HCT116 (cell line): ENCODE data around the gene NFATC2IP. TPM values are rescaled to one million over a fixed set of nuclear protein-coding genes. Genes with fewer than 3 reads are reported as not detected.

ENCODE experiments used
- ATAC-seq: fragments of 200-7000 bp; cut with Tn5 transposase; 2 replicates; pipeline ENCODE4 v1.9.1; 2020; ENCODE audit warnings: mild to moderate bottlenecking, moderate library complexity
- BruUV-seq: library from RNA; stranded (reverse); fragments of 400-500 nt; replicated peaks from 2 replicates; lab custom pipeline; 2021; lab: Mats Ljungman, UMichigan
- CTCF ChIA-PET: fragments of 300-600 bp; sonication (Branson Sonifier 250); formaldehyde crosslinking; loops from one replicate; lab custom pipeline; 2021; ENCODE audit warnings: antibody characterized with exemption; lab: Charles Lee
- POLR2A ChIA-PET: fragments of 300-600, 350-600 bp; sonication (Branson Sonifier 250); formaldehyde crosslinking; loops from one replicate; lab custom pipeline; 2021; ENCODE audit warnings: antibody characterized with exemption; lab: Charles Lee
- RAD21 ChIA-PET, 2 experiments: fragments of 300-600 bp; sonication (Branson Sonifier 250); formaldehyde crosslinking; loops; one replicate each; lab custom pipeline; 2023; ENCODE audit warnings: low total read pairs in 2 of 2; ENCODE audit not compliant: uncharacterized antibody in 2 of 2, unreplicated experiment in 2 of 2, low non-redundant PET in 1 of 2; lab: Charles Lee
- DNase-seq: peaks from one replicate; pipeline ENCODE4 v3.0.0-alpha.2; 2010; ENCODE audit warnings: low read depth, low spot score
- H2AFZ ChIP-seq: fragments of 200-600 bp; shearing (Covaris generic), sonication (generic); 2 replicates; pipeline ENCODE4 v1.6.1; 2017; ENCODE audit warnings: low read depth, mixed run types, mixed read lengths, antibody characterized with exemption, low read length; ENCODE audit not compliant: poor library complexity, severe bottlenecking
- H3K27ac ChIP-seq: 2 replicates; pipeline ENCODE4 v1.5.1; 2012; ENCODE audit warnings: low read depth, low read length
- H3K27me3 ChIP-seq: fragments of 200-600 bp; sonication (generic); 2 replicates; pipeline ENCODE4 v1.6.1; 2016; ENCODE audit warnings: mixed run types, low read length, mixed read lengths; ENCODE audit not compliant: insufficient read depth
- H3K36me3 ChIP-seq, 2 experiments: fragments of 200-500 bp in 1 of 2; fragments of 200-600 bp in 1 of 2; sonication (Bioruptor generic) in 1 of 2; sonication (generic) in 1 of 2; 2 replicates each; pipeline versions ENCODE4 v1.5.1 to v1.6.1; 2014 to 2016; ENCODE audit warnings: low read length in 2 of 2, inconsistent platforms in 1 of 2, mixed read lengths in 1 of 2, mixed run types in 1 of 2; ENCODE audit not compliant: insufficient read depth in 2 of 2, control insufficient read depth in 1 of 2
- H3K4me1 ChIP-seq, 2 experiments: fragments of 200-600 bp in 1 of 2; sonication (generic) in 1 of 2; 2 replicates each; pipeline versions ENCODE4 v1.5.1 to v1.6.1; 2012 to 2017; ENCODE audit warnings: low read length in 2 of 2, inconsistent platforms in 1 of 2, mild to moderate bottlenecking in 1 of 2, mixed read lengths in 1 of 2, mixed run types in 1 of 2, moderate library complexity in 1 of 2; ENCODE audit not compliant: insufficient read depth in 2 of 2, control insufficient read depth in 1 of 2
- H3K4me2 ChIP-seq: fragments of 200-600 bp; sonication (generic); 2 replicates; pipeline ENCODE4 v1.6.1; 2017; ENCODE audit warnings: mixed run types, low read length, mixed read lengths
- H3K4me3 ChIP-seq, 2 experiments: fragments of 200-600 bp in 1 of 2; sonication (generic) in 1 of 2; replicated peaks in 1 of 2; 2 replicates each; pipeline ENCODE4 v1.5.1; 2011 to 2016; ENCODE audit warnings: low read length in 2 of 2, control low read depth in 1 of 2, low read depth in 1 of 2, mild to moderate bottlenecking in 1 of 2, mixed read lengths in 1 of 2, mixed run types in 1 of 2
- H3K79me2 ChIP-seq: fragments of 200-600 bp; sonication (generic); 2 replicates; pipeline ENCODE4 v1.6.1; 2017; ENCODE audit warnings: mild to moderate bottlenecking, mixed run types, low read length, moderate library complexity, mixed read lengths; ENCODE audit not compliant: insufficient read depth
- H3K9ac ChIP-seq: fragments of 200-600 bp; sonication (generic); 2 replicates; pipeline ENCODE4 v1.6.1; 2016; ENCODE audit warnings: low read length, mixed read lengths
- H3K9me2 ChIP-seq: fragments of 200-600 bp; sonication (generic), shearing (Covaris generic); 2 replicates; pipeline ENCODE4 v1.6.1; 2017; ENCODE audit warnings: mixed run types, mild to moderate bottlenecking, moderate library complexity; ENCODE audit not compliant: insufficient read depth
- H3K9me3 ChIP-seq, 2 experiments: fragments of 200-500 bp in 1 of 2; fragments of 200-600 bp in 1 of 2; sonication (Bioruptor generic) in 1 of 2; sonication (generic) in 1 of 2; 2 replicates each; pipeline ENCODE4 v1.6.1; 2014 to 2017; ENCODE audit warnings: low read length in 2 of 2, mixed read lengths in 2 of 2, inconsistent platforms in 1 of 2, low read depth in 1 of 2, mild to moderate bottlenecking in 1 of 2, mixed run types in 1 of 2, moderate library complexity in 1 of 2; ENCODE audit not compliant: control insufficient read depth in 1 of 2, insufficient read depth in 1 of 2
- H4K20me1 ChIP-seq: fragments of 200-600 bp; sonication (generic), shearing (Covaris generic); 2 replicates; pipeline ENCODE4 v1.6.1; 2017; ENCODE audit warnings: mixed run types, mild to moderate bottlenecking, moderate library complexity; ENCODE audit not compliant: insufficient read depth
- CTCF ChIP-seq, 3 experiments: fragments of 200-600 bp in 1 of 3; sonication (generic) in 1 of 3; IDR thresholded peaks in 2 of 3; conservative IDR thresholded peaks in 1 of 3; 2 replicates each; pipeline ENCODE4 v1.5.1; 2012 to 2017; ENCODE audit warnings: low read depth in 2 of 3, low read length in 2 of 3, antibody characterized with exemption in 1 of 3, borderline replicate concordance in 1 of 3, control low read depth in 1 of 3, mild to moderate bottlenecking in 1 of 3, mixed read lengths in 1 of 3, mixed run types in 1 of 3, moderate library complexity in 1 of 3; ENCODE audit not compliant: insufficient read depth in 1 of 3
- EZH2 ChIP-seq: fragments of 200-600 bp; sonication (generic); IDR thresholded peaks from 2 replicates; pipeline ENCODE4 v1.6.1; 2017; ENCODE audit warnings: antibody characterized with exemption, mixed run types
- EZH2phosphoT487 ChIP-seq: fragments of 200-600 bp; IDR thresholded peaks from 2 replicates; pipeline ENCODE4 v1.6.1; 2018; ENCODE audit warnings: antibody characterized with exemption, borderline replicate concordance
- JUND ChIP-seq: IDR thresholded peaks from 2 replicates; pipeline ENCODE4 v1.6.1; 2012
- POLR2A ChIP-seq: IDR thresholded peaks from 2 replicates; pipeline ENCODE4 v1.7.0; 2011; ENCODE audit warnings: borderline replicate concordance; ENCODE audit not compliant: insufficient read depth, insufficient read length; ENCODE audit errors: extremely low read depth
- RAD21 ChIP-seq: IDR thresholded peaks from 2 replicates; pipeline ENCODE4 v1.6.1; 2012; ENCODE audit warnings: low read depth, mild to moderate bottlenecking
- SRF ChIP-seq: IDR thresholded peaks from 2 replicates; pipeline ENCODE4 v1.6.1; 2012; ENCODE audit warnings: low read depth
- TCF7L2 ChIP-seq: IDR thresholded peaks from 2 replicates; pipeline ENCODE4 v1.7.0; 2011; ENCODE audit warnings: borderline replicate concordance, inconsistent platforms; ENCODE audit not compliant: insufficient read depth, insufficient read length; ENCODE audit errors: extremely low read depth
- ZFX ChIP-seq: fragments of 450-650 bp; IDR thresholded peaks from 2 replicates; pipeline ENCODE4 v1.6.1; 2017
- intact Hi-C: fragments of 100-400 bp; cut with micrococcal nuclease; formaldehyde crosslinking; loops from 2 replicates; pipeline ENCODE4 v1.10.0; 2022
- total RNA-seq: library from RNA; stranded (reverse); gene quantifications from one replicate; pipeline ENCODE4 v1.2.1, GENCODE V29; 2021; ENCODE audit not compliant: unreplicated experiment

The NFATC2IP gene
- total RNA-seq, 1 experiment from 2014 or later: 41.4 TPM

- intact Hi-C loops: no loop called here
- no peaks in the 10 kb centered on the region for H3K9me2 ChIP-seq
- no peaks in the 10 kb centered on the region for H3K79me2 ChIP-seq
- no peak for TF ChIP-seq POLR2A
- TF ChIP-seq CTCF (IDR thresholded peaks at IDR 0.05 in 2 of 3, conservative IDR thresholded peaks at IDR 0.05 in 1 of 3; ENCODE audit: borderline replicate concordance in 1 of 3, insufficient read depth in 1 of 3, low read depth in 2 of 3, low read length in 2 of 3): no peak
- TF ChIP-seq ZFX: no peak
- TF ChIP-seq TCF7L2: no peak
- no peak for TF ChIP-seq RAD21
- TF ChIP-seq EZH2phosphoT487: no peak
- no peak for TF ChIP-seq JUND
- TF ChIP-seq SRF: no peak
- no peak for TF ChIP-seq EZH2
- TF ChIP-seq, all 23 proteins: peak for 0
- H4K20me1 ChIP-seq: no peaks in the 10 kb centered on the region
- POLR2A ChIA-PET: no interaction called here
- BruUV-seq: no TSS peak
- RAD21 ChIA-PET: no interaction called here
- H3K9me3 ChIP-seq: no peaks in the 10 kb centered on the region
- H3K9ac ChIP-seq: no peak within 1 kb of the TSS
- no peak within 1 kb of the TSS for H3K4me3 ChIP-seq
- ATAC-seq (no peak), DNase-seq (no peak)
- H3K4me2 ChIP-seq: no peak within 1 kb of the TSS
- no peaks in the 10 kb centered on the region for H3K27me3 ChIP-seq
- no peak within 1 kb of the TSS for H3K27ac ChIP-seq
- CTCF ChIA-PET: no interaction called here
- H3K4me1 ChIP-seq: peaks cover 4 to 17% of the 10 kb centered on the region in 2 experiments; a peak in 3 of 4 replicates
- H2AFZ ChIP-seq: no peak within 1 kb of the TSS
- no peaks in the 10 kb centered on the region for H3K36me3 ChIP-seq
Measured at GRCh38 chr16:28931801-28932225, 18.9 kb upstream of the NFATC2IP start, which contains the start of gene CD19. TSS of gene CD19 (plus strand) at chr16:28931971. CDS start at chr16:28932001, 30 bp downstream.
